Neutrophil (primary cell): Measurements from ENCODE around the gene CHPT1.

Experiments
- H3K27ac ChIP-seq: fragments of 200-600 bp; sonication (generic); 2 replicates; pipeline ENCODE4 v1.5.1; 2016; ENCODE audit warnings: mild to moderate bottlenecking, moderate library complexity
- H3K27me3 ChIP-seq: fragments of 200-600 bp; sonication (generic); 2 replicates; pipeline ENCODE4 v1.6.0; 2016; ENCODE audit warnings: mild to moderate bottlenecking
- H3K36me3 ChIP-seq: fragments of 200-600 bp; sonication (generic); 2 replicates; pipeline ENCODE4 v1.5.1; 2017
- H3K4me1 ChIP-seq, 2 experiments: fragments of 200-600 bp in 1 of 2; sonication (generic) in 1 of 2; 1 replicate in 1 of 2; 2 replicates in 1 of 2; pipeline versions ENCODE4 v1.5.1 to v1.6.1; 2013 to 2016; ENCODE audit warnings: low read depth in 1 of 2, low read length in 1 of 2, mild to moderate bottlenecking in 1 of 2, moderate library complexity in 1 of 2; ENCODE audit not compliant: control insufficient read depth in 1 of 2, insufficient read depth in 1 of 2
- H3K4me3 ChIP-seq, 2 experiments: fragments of 200-600 bp in 1 of 2; sonication (generic) in 1 of 2; 1 replicate in 1 of 2; 2 replicates in 1 of 2; pipeline ENCODE4 v1.5.1; 2013 to 2016; ENCODE audit warnings: low read depth in 1 of 2, low read length in 1 of 2, mild to moderate bottlenecking in 1 of 2, moderate library complexity in 1 of 2
- H3K9me3 ChIP-seq: fragments of 200-600 bp; sonication (generic); 2 replicates; pipeline ENCODE4 v1.5.1; 2016
- CTCF ChIP-seq: fragments of 200-600 bp; sonication (generic); IDR thresholded peaks from 2 replicates; pipeline ENCODE4 v1.5.1; 2016; ENCODE audit warnings: antibody characterized with exemption

CHPT1 gene

GRCh38 chr12:101738920-101739665, 41.7 kb downstream of the CHPT1 start, which contains the start of gene SYCP3:
SYCP3 (minus strand) TSS chr12:101739462; CDS start chr12:101737935, 1,527 bp downstream.
- no peak within 1 kb of the TSS for H3K27ac ChIP-seq
- no peaks in the 10 kb centered on the region for H3K27me3 ChIP-seq
- H3K36me3 ChIP-seq = peaks cover 83% of the 10 kb centered on the region
- no peaks in the 10 kb centered on the region for H3K9me3 ChIP-seq
- H3K4me1 ChIP-seq = no peaks in the 10 kb centered on the region
- no peak within 1 kb of the TSS for H3K4me3 ChIP-seq
- TF ChIP-seq CTCF = no peak

- no peak overlapping the region for H3K4me3 ChIP-seq
- H3K27me3 ChIP-seq = no peaks in the 10 kb centered on the region
- no peaks in the 10 kb centered on the region for H3K9me3 ChIP-seq
- H3K27ac ChIP-seq = no peak overlapping the region
- no peak for TF ChIP-seq CTCF
- no peaks in the 10 kb centered on the region for H3K4me1 ChIP-seq
- peaks cover 83% of the 10 kb centered on the region for H3K36me3 ChIP-seq
Observed at GRCh38 chr12:101740566-101740965, 43.1 kb downstream of the CHPT1 start.

GRCh38 chr12:101740980-101741379, 43.5 kb downstream of the CHPT1 start:
- H3K4me3 ChIP-seq = no peak overlapping the region
- H3K9me3 ChIP-seq = no peaks in the 10 kb centered on the region
- H3K4me1 ChIP-seq = no peaks in the 10 kb centered on the region
- H3K27me3 ChIP-seq = no peaks in the 10 kb centered on the region
- peaks cover 87% of the 10 kb centered on the region for H3K36me3 ChIP-seq
- no peak for TF ChIP-seq CTCF
- H3K27ac ChIP-seq = no peak overlapping the region

DNA sequence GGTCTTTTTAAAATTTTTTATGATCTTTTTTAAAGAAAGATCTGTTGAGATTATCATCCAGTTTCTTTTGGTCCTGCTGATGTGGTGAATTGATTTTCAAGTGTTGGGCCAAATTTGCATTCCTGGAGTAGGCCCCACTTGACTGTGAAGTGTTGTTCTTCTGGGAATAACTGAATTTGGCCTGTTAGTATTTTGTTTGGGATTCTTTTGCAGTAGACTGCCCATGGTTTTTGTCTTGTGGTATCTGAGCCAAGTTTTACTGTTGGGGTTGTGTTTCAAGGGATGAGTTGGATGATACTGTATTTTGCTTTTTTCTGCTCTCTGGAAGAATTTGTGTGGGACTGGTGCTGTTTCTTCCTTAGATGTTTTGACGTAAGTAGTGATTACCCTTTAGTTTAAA, 45.8 kb downstream of the CHPT1 start:
- peaks cover 89% of the 10 kb centered on the region for H3K36me3 ChIP-seq
- H3K4me3 ChIP-seq = no peak overlapping the region
- no peaks in the 10 kb centered on the region for H3K9me3 ChIP-seq
- H3K27ac ChIP-seq = no peak overlapping the region
- peaks cover 0 to 5% of the 10 kb centered on the region in 2 experiments for H3K4me1 ChIP-seq
- no peaks in the 10 kb centered on the region for H3K27me3 ChIP-seq
- no peak for TF ChIP-seq CTCF

DNA sequence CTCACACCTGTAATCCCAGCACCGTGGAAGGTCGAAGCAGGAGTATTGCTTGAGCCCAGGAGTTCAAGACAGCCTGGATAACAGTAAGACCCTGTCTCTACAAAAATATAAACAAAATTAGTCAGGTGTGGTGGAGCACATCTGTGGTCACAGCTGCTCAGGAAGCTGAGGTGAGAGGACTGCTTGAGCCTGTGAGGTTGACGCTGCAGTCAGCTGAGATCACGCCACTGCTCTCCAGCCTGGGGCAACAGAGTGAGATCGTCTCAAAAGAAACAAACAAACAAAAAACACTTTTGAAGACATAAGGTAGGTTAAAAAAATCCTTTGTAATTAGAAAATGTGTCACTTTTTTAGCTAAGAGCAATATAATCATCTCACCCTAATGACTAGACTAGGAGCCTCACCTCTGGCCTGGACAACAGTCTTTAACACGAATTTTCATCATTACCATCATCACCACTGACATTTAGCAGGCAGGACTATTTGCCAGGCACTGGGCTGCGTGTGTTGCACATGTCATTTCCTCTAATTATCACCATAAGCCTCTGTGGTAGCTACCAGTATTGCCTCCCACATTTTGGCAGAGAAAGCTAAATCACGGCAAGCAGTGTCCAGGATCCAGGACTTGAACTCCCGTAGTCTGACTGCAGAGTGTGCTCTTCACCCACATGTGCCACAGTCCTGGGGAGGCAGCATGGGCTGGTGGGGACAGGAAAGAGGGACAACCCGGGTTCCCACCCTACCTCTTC, 46.5 kb downstream of the CHPT1 start:
- Histone ChIP-seq H3K27ac (no peak overlapping the region), H3K4me3 (no peak overlapping the region), H3K27me3 (no peaks in the 10 kb centered on the region), H3K36me3 (peaks cover 89% of the 10 kb centered on the region), H3K9me3 (no peaks in the 10 kb centered on the region), H3K4me1 (peaks cover 0 to 5% of the 10 kb centered on the region in 2 experiments)
- TF ChIP-seq CTCF = no peak
